A673 (cell line): ENCODE data around the gene SMC5. TPM values are rescaled to one million over a fixed set of nuclear protein-coding genes. Genes with fewer than 3 reads are reported as not detected.

Experiments used
- BruUV-seq: library from RNA; stranded (reverse); fragments of 400-500 nt; replicated peaks from 2 replicates; lab custom pipeline; 2021; lab: Mats Ljungman, UMichigan
- CTCF ChIA-PET: fragments of 300-600 bp; sonication (Branson Sonifier 250); formaldehyde crosslinking; loops from one replicate; lab custom pipeline; 2022; ENCODE audit warnings: antibody characterized with exemption; lab: Charles Lee
- POLR2A ChIA-PET: fragments of 300-600 bp; sonication (Branson Sonifier 250); formaldehyde crosslinking; loops from one replicate; lab custom pipeline; 2022; ENCODE audit warnings: antibody characterized with exemption; ENCODE audit not compliant: low non-redundant PET; lab: Charles Lee
- DNase-seq: peaks from one replicate; pipeline ENCODE4 v3.0.0-alpha.2; 2015; ENCODE audit warnings: low spot score
- H3K27ac ChIP-seq: fragments of 200-600 bp; sonication (generic); 2 replicates; pipeline ENCODE4 v1.5.1; 2016; ENCODE audit warnings: mixed run types, low read depth, mild to moderate bottlenecking, mixed read lengths, antibody characterized with exemption, low read length; ENCODE audit not compliant: poor library complexity, severe bottlenecking
- H3K27me3 ChIP-seq: fragments of 200-600 bp; sonication (generic); replicated peaks from 2 replicates; pipeline ENCODE4 v1.6.1; 2017; ENCODE audit warnings: mixed run types, low read depth, mild to moderate bottlenecking, mixed read lengths, antibody characterized with exemption, low read length; ENCODE audit not compliant: insufficient read depth, poor library complexity
- H3K36me3 ChIP-seq: fragments of 200-600 bp; sonication (generic); 2 replicates; pipeline ENCODE4 v1.6.1; 2016; ENCODE audit warnings: mixed run types, mild to moderate bottlenecking, mixed read lengths, antibody characterized with exemption, low read length; ENCODE audit not compliant: insufficient read depth, poor library complexity, severe bottlenecking
- H3K4me1 ChIP-seq: fragments of 200-600 bp; sonication (generic); 2 replicates; pipeline ENCODE4 v1.6.1; 2017; ENCODE audit warnings: mixed run types, mild to moderate bottlenecking, mixed read lengths, antibody characterized with exemption, low read length; ENCODE audit not compliant: insufficient read depth, poor library complexity, severe bottlenecking
- H3K4me3 ChIP-seq: fragments of 200-600 bp; sonication (generic); 2 replicates; pipeline ENCODE4 v1.5.1; 2016; ENCODE audit warnings: low read depth, mixed run types, mild to moderate bottlenecking, mixed read lengths, low read length; ENCODE audit not compliant: poor library complexity, severe bottlenecking
- H3K9me3 ChIP-seq: fragments of 200-600 bp; sonication (generic); 2 replicates; pipeline ENCODE4 v1.6.1; 2016; ENCODE audit warnings: mixed run types, low read depth, mild to moderate bottlenecking, mixed read lengths, antibody characterized with exemption, low read length; ENCODE audit not compliant: poor library complexity, severe bottlenecking
- EZH2 ChIP-seq: fragments of 200-600 bp; sonication (generic); IDR thresholded peaks from 2 replicates; pipeline ENCODE4 v1.6.1; 2017; ENCODE audit warnings: borderline replicate concordance, low read depth, mild to moderate bottlenecking, mixed read lengths, antibody characterized with exemption, low read length; ENCODE audit not compliant: poor library complexity, severe bottlenecking
- intact Hi-C: fragments of 100-400 bp; cut with micrococcal nuclease; formaldehyde crosslinking; loops from one replicate; pipeline ENCODE4 v1.10.0; 2022; ENCODE audit not compliant: unreplicated experiment
- total RNA-seq: library from RNA; stranded (reverse); gene quantifications from 2 replicates; pipeline ENCODE4 v1.2.3, GENCODE V29; 2021
- TF ChIP-seq, protein P1 (sequence below): fragments of 300-800, 200-600 bp; sonication (generic); conservative IDR thresholded peaks from 2 replicates; pipeline ENCODE4 v1.5.1; 2017; ENCODE audit warnings: low read depth, mild to moderate bottlenecking, antibody characterized with exemption, low read length, moderate library complexity, mixed read lengths

The SMC5 gene
- total RNA-seq, 1 experiment from 2014 or later: 26.5 TPM

DNA sequence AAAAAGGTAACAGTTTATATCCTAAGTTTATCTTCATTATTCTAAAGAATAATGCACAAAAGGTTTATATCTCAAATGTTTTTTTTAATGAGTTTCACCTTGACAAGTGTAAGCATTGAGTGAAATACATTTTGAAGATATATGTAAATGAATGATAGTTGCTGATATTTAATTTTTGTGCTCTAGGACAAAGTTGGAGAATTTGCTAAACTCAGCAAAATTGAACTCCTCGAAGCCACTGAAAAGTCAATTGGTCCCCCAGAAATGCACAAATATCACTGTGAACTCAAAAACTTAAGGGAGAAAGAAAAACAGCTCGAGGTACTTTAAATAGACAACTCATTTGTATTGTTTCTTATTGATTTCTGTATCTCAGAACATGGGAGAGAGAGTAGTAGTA lies 19.5 kb downstream of the SMC5 start:
- BruUV-seq: no TSS peak
- H3K27me3 ChIP-seq: no peaks in the 10 kb centered on the region
- CTCF ChIA-PET: no interaction called here

DNA sequence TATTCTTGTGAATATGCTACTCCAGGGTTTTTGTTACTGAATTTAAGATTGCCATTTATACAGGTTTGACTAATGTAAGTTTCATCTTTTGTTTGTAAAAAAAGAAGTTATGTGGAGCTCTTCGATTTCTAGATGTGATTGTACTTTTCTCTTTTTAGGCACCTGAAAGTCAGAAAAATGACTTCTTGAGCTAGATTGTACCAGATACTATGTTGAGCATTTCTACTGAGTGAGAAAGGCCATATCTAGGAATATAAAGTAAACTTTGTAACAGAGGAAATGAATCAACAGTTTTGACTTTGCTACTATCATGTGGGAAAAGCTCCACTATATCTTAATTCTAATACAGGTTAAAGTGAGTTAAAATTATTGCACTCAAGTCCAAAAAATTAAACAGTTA lies 25.1 kb downstream of the SMC5 start:
- Histone ChIP-seq H3K27me3 (no peaks in the 10 kb centered on the region), H3K9me3 (no peaks in the 10 kb centered on the region), H3K4me1 (peaks cover 9% of the 10 kb centered on the region), H3K27ac (no peak overlapping the region), H3K4me3 (no peak overlapping the region), H3K36me3 (peaks cover 38% of the 10 kb centered on the region)
- ChIA-PET POLR2A (no interaction called here), CTCF (no interaction called here)
- BruUV-seq: TSS peak; percentile 5
- intact Hi-C loops: no loop called here
- no peak for DNase-seq
- TF ChIP-seq EZH2: no peak
- TF ChIP-seq, protein P1, sequence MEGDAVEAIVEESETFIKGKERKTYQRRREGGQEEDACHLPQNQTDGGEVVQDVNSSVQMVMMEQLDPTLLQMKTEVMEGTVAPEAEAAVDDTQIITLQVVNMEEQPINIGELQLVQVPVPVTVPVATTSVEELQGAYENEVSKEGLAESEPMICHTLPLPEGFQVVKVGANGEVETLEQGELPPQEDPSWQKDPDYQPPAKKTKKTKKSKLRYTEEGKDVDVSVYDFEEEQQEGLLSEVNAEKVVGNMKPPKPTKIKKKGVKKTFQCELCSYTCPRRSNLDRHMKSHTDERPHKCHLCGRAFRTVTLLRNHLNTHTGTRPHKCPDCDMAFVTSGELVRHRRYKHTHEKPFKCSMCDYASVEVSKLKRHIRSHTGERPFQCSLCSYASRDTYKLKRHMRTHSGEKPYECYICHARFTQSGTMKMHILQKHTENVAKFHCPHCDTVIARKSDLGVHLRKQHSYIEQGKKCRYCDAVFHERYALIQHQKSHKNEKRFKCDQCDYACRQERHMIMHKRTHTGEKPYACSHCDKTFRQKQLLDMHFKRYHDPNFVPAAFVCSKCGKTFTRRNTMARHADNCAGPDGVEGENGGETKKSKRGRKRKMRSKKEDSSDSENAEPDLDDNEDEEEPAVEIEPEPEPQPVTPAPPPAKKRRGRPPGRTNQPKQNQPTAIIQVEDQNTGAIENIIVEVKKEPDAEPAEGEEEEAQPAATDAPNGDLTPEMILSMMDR: no peak

More for the DNA sequence above, 19.5 kb downstream of the SMC5 start:
- POLR2A ChIA-PET: no interaction called here
- H3K9me3 ChIP-seq: no peaks in the 10 kb centered on the region
- intact Hi-C loops: no loop called here
- no peak for DNase-seq
- H3K4me1 ChIP-seq: no peaks in the 10 kb centered on the region
- H3K4me3 ChIP-seq: no peak overlapping the region
- H3K27ac ChIP-seq: no peak overlapping the region
- no peak for TF ChIP-seq EZH2
- TF ChIP-seq, protein P1: no peak
- peaks cover 35% of the 10 kb centered on the region for H3K36me3 ChIP-seq

DNA sequence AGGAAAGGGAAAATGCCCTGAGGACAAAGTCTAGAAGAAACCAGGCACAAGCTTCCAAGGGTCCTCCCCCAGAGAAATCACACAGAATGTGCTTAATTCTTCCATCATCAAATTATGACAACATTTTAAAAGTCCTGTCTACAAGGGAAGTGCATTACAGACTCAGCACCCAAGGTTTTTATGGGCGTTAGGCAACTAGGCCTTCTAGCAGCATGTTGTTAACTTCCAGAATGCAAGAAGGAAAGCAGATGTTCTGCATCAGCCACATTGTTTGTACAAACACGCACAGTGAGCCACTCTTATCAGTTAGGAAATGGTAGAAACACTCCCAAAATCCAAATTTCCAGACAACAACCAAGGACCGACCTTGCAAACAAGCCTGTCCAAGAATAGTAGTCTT lies 26.5 kb downstream of the SMC5 start:
- Histone ChIP-seq H3K27ac (no peak overlapping the region), H3K9me3 (no peaks in the 10 kb centered on the region), H3K4me1 (peaks cover 9% of the 10 kb centered on the region), H3K36me3 (peaks cover 38% of the 10 kb centered on the region), H3K4me3 (no peak overlapping the region), H3K27me3 (no peaks in the 10 kb centered on the region)
- DNase-seq: peak; percentile 21
- TF ChIP-seq, protein P1: no peak
- TF ChIP-seq EZH2: no peak
- intact Hi-C loops: no loop called here
- ChIA-PET POLR2A (no interaction called here), CTCF (no interaction called here)
- no TSS peak for BruUV-seq
